Hepatocyte (in vitro differentiated cells): ENCODE results near the gene HEPHL1. TPM values are rescaled to one million over a fixed set of nuclear protein-coding genes. Genes with fewer than 3 reads are reported as not detected.

ENCODE experiments used
- DNase-seq: peaks from one replicate; pipeline ENCODE4 v3.0.0-alpha.2; 2016; ENCODE audit warnings: low spot score
- H2AFZ ChIP-seq: fragments of 200-600 bp; sonication (generic); 2 replicates; pipeline ENCODE4 v1.6.0; 2016; ENCODE audit warnings: antibody characterized with exemption, mild to moderate bottlenecking
- H3K27ac ChIP-seq: fragments of 200-600 bp; sonication (generic); 2 replicates; pipeline ENCODE4 v1.5.1; 2016; ENCODE audit warnings: mild to moderate bottlenecking
- H3K27me3 ChIP-seq: fragments of 200-600 bp; sonication (generic); 2 replicates; pipeline ENCODE4 v1.6.1; 2016
- H3K36me3 ChIP-seq: fragments of 200-600 bp; sonication (generic); replicated peaks from 2 replicates; pipeline ENCODE4 v1.5.1; 2016; ENCODE audit warnings: low read depth; ENCODE audit not compliant: insufficient read depth
- H3K4me1 ChIP-seq: fragments of 200-600 bp; sonication (generic); 2 replicates; pipeline ENCODE4 v1.5.1; 2016; ENCODE audit warnings: mild to moderate bottlenecking, moderate library complexity; ENCODE audit not compliant: insufficient read depth
- H3K4me2 ChIP-seq: fragments of 200-600 bp; sonication (generic); 2 replicates; pipeline ENCODE4 v1.6.0; 2016
- H3K4me3 ChIP-seq: fragments of 200-600 bp; sonication (generic); 2 replicates; pipeline ENCODE4 v1.5.1; 2016; ENCODE audit warnings: mild to moderate bottlenecking
- H3K79me2 ChIP-seq: fragments of 200-600 bp; sonication (generic); 2 replicates; pipeline ENCODE4 v1.6.0; 2017; ENCODE audit warnings: mild to moderate bottlenecking
- H3K9me2 ChIP-seq: fragments of 200-600 bp; sonication (generic); replicated peaks from 2 replicates; pipeline ENCODE4 v1.6.0; 2017; ENCODE audit warnings: mild to moderate bottlenecking; ENCODE audit not compliant: insufficient read depth
- H3K9me3 ChIP-seq: fragments of 200-600 bp; sonication (generic); 2 replicates; pipeline ENCODE4 v1.5.1; 2016; ENCODE audit warnings: low read depth, mild to moderate bottlenecking
- H4K20me1 ChIP-seq: fragments of 200-600 bp; sonication (generic); 2 replicates; pipeline ENCODE4 v1.6.0; 2016; ENCODE audit warnings: mild to moderate bottlenecking; ENCODE audit not compliant: insufficient read depth, poor library complexity, severe bottlenecking
- EZH2 ChIP-seq: fragments of 200-600 bp; sonication (generic); IDR thresholded peaks from 2 replicates; pipeline ENCODE4 v1.6.1; 2016; ENCODE audit warnings: antibody characterized with exemption, mild to moderate bottlenecking, borderline replicate concordance
- EZH2phosphoT487 ChIP-seq: fragments of 200-600 bp; sonication (generic); IDR thresholded peaks from one replicate; pipeline ENCODE4 v1.6.1; 2018; ENCODE audit warnings: antibody characterized with exemption, mild to moderate bottlenecking, low read depth, moderate library complexity; ENCODE audit not compliant: unreplicated experiment, severe bottlenecking
- WGBS: methylation state at CpG from one replicate; pipeline ENCODE4 v1.1.6; 2016; ENCODE audit warnings: low lambda C conversion rate; ENCODE audit errors: missing lambda C conversion rate; 5-methylcytosine and 5-hydroxymethylcytosine counted together
- polyA plus RNA-seq: library from polyadenylated mRNA; unstranded; fragments of >200 nt; fragmentation: Nextera tagmentation; extraction: Ambion mirVana; gene quantifications from 2 replicates; pipeline ENCODE4 v1.2.1, GENCODE V29; 2016
- total RNA-seq: library from RNA; depleted of rRNA; stranded (reverse); fragments of >200 nt; gene quantifications from 2 replicates; pipeline ENCODE4 v1.2.3, GENCODE V29; 2014
- TF ChIP-seq, protein P1 (sequence below): fragments of 200-600 bp; sonication (generic); IDR thresholded peaks from 2 replicates; pipeline ENCODE4 v1.5.1; 2016; ENCODE audit warnings: antibody characterized with exemption, mild to moderate bottlenecking; ENCODE audit not compliant: poor library complexity

HEPHL1 gene
- total and polyA plus RNA-seq, 2 experiments from 2014 or later = 0.07 to 0.17 TPM

DNA sequence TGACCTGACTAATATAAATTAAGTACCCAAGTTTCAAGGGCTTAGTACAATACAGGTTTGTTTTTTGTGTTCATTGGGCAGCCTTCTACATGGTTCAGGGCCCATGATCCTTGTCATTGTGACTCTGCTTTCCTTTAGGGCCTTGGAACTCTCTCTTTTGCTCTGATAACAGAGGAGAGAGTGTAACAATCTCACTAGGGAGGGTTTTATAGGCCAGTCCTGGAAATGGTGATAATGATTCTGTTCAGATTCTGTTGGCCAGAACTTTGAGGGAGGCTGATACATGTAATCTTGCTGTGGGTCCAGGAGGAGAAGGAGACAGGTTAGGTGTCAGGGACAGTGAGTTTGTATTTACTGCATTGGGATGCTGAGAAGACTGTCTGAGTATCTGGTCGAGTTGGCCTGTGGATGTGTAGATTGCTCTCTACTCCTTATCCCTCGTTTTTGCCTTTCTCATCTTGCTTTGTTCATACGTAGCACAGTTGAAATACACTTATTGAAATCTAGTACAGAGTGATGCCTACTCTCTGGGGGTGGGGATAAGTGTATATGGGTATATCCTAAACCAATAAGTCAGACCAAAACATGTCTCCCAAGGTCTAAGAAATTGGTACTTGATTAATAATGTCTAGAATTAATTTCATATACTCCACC is 37.5 kb upstream of the HEPHL1 start:
- Histone ChIP-seq H3K4me3 (no peak overlapping the region), H3K4me2 (no peak overlapping the region), H2AFZ (no peak overlapping the region), H3K9me3 (no peaks in the 10 kb centered on the region), H3K4me1 (peaks cover 6% of the 10 kb centered on the region), H3K36me3 (no peaks in the 10 kb centered on the region), H4K20me1 (no peaks in the 10 kb centered on the region), H3K27me3 (no peaks in the 10 kb centered on the region), H3K79me2 (no peaks in the 10 kb centered on the region), H3K9me2 (no peaks in the 10 kb centered on the region), H3K27ac (no peak overlapping the region)
- WGBS = 76% methylated on average over 3 of the region's 3 CpGs
- TF ChIP-seq, protein P1, sequence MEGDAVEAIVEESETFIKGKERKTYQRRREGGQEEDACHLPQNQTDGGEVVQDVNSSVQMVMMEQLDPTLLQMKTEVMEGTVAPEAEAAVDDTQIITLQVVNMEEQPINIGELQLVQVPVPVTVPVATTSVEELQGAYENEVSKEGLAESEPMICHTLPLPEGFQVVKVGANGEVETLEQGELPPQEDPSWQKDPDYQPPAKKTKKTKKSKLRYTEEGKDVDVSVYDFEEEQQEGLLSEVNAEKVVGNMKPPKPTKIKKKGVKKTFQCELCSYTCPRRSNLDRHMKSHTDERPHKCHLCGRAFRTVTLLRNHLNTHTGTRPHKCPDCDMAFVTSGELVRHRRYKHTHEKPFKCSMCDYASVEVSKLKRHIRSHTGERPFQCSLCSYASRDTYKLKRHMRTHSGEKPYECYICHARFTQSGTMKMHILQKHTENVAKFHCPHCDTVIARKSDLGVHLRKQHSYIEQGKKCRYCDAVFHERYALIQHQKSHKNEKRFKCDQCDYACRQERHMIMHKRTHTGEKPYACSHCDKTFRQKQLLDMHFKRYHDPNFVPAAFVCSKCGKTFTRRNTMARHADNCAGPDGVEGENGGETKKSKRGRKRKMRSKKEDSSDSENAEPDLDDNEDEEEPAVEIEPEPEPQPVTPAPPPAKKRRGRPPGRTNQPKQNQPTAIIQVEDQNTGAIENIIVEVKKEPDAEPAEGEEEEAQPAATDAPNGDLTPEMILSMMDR = no peak
- no peak for TF ChIP-seq EZH2
- no peak for TF ChIP-seq EZH2phosphoT487
- no peak for DNase-seq

DNA sequence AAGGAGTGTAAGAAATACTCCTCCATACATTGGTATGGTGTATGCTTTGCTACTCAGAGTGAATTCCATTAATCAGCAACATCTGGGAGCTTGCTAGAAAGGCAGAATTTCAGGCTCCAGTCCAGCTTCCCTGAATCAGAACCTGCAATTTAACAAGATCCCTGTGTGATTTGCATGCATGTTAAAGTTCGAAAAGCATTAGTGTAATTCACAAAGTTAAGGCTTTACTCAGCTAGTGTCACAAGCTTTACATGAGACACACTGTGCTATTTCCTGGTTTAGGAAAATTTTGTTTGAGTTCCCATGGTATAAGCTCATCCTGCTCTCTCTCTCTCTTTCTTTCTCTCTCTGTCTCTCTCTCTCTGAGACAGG is 37.0 kb upstream of the HEPHL1 start:
- Histone ChIP-seq H3K9me3 (no peaks in the 10 kb centered on the region), H3K27ac (no peak overlapping the region), H3K36me3 (no peaks in the 10 kb centered on the region), H2AFZ (no peak overlapping the region), H3K79me2 (no peaks in the 10 kb centered on the region), H3K4me1 (peaks cover 6% of the 10 kb centered on the region), H3K4me2 (no peak overlapping the region), H3K9me2 (no peaks in the 10 kb centered on the region), H3K4me3 (no peak overlapping the region), H4K20me1 (no peaks in the 10 kb centered on the region), H3K27me3 (no peaks in the 10 kb centered on the region)
- WGBS = 71% methylated on average over 1 of the region's 1 CpG
- no peak for DNase-seq
- TF ChIP-seq, protein P1 = no peak
- TF ChIP-seq EZH2 (no peak), EZH2phosphoT487 (no peak)

- Histone ChIP-seq H3K79me2 (no peaks in the 10 kb centered on the region), H3K4me1 (peaks cover 6% of the 10 kb centered on the region), H3K9me3 (no peaks in the 10 kb centered on the region), H3K4me2 (no peak overlapping the region), H4K20me1 (no peaks in the 10 kb centered on the region), H3K27ac (no peak overlapping the region), H3K27me3 (no peaks in the 10 kb centered on the region), H3K4me3 (no peak overlapping the region), H3K36me3 (no peaks in the 10 kb centered on the region), H2AFZ (no peak overlapping the region), H3K9me2 (no peaks in the 10 kb centered on the region)
- no peak for DNase-seq
- TF ChIP-seq EZH2phosphoT487 (no peak), EZH2 (no peak)
- TF ChIP-seq, protein P1 = no peak
- 43% methylated on average over 2 of the region's 2 CpGs for WGBS
Observed at GRCh38 chr11:93984936-93985335, 36.2 kb upstream of the HEPHL1 start.
